ENCODE measurements around the gene CCDC40. TPM values are rescaled to one million over a fixed set of nuclear protein-coding genes. Genes with fewer than 3 reads are reported as not detected.

CCDC40 gene
- total and polyA plus RNA-seq, 2 of the 13 experiments (the other 11 are each of a cell fraction or from before 2014, with no cell fraction given), result 4.1 to 5.5 TPM

DNA sequence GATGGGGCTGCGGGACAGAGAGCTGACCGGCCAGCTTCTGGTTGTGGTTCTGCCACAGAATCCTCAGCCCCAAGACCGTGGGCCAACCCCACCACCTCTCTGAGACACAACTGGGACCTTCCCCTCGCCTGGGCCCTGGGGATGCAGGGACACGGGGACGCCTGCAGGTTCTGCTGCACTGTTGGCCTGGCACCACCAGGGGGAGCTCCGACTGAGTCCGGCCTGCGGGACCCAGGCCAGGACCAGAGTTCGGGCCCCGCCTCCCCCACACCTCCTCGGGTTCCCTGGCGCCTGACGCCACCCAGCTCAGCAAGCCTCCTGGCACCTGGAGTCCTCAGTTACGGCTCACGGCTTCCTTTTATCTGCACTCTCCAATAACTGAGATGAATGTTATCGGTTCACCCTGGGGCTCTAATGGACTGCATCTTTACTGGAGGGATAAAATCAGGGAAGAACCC is 28.0 kb upstream of the CCDC40 start (continued):
- TF ChIP-seq, protein P1, sequence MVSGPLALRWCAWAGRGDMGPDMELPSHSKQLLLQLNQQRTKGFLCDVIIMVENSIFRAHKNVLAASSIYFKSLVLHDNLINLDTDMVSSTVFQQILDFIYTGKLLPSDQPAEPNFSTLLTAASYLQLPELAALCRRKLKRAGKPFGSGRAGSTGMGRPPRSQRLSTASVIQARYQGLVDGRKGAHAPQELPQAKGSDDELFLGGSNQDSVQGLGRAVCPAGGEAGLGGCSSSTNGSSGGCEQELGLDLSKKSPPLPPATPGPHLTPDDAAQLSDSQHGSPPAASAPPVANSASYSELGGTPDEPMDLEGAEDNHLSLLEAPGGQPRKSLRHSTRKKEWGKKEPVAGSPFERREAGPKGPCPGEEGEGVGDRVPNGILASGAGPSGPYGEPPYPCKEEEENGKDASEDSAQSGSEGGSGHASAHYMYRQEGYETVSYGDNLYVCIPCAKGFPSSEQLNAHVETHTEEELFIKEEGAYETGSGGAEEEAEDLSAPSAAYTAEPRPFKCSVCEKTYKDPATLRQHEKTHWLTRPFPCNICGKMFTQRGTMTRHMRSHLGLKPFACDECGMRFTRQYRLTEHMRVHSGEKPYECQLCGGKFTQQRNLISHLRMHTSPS (CRISPR knock-in tag; IDR thresholded peaks at IDR 0.05; ENCODE audit: low read depth), result no peak
- peak; percentile 87; the same call in 1 of the 2 replicates for TF ChIP-seq REPIN1 (CRISPR knock-in tag; IDR thresholded peaks at IDR 0.05; ENCODE audit: borderline replicate concordance, low read depth)
- no peak for TF ChIP-seq ZFAT (CRISPR knock-in tag; conservative IDR thresholded peaks at IDR 0.05)
- peak; percentile 70 for TF ChIP-seq HDAC1 (CRISPR knock-in tag; IDR thresholded peaks at IDR 0.05)
- TF ChIP-seq, protein P2, sequence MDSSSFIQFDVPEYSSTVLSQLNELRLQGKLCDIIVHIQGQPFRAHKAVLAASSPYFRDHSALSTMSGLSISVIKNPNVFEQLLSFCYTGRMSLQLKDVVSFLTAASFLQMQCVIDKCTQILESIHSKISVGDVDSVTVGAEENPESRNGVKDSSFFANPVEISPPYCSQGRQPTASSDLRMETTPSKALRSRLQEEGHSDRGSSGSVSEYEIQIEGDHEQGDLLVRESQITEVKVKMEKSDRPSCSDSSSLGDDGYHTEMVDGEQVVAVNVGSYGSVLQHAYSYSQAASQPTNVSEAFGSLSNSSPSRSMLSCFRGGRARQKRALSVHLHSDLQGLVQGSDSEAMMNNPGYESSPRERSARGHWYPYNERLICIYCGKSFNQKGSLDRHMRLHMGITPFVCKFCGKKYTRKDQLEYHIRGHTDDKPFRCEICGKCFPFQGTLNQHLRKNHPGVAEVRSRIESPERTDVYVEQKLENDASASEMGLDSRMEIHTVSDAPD (CRISPR knock-in tag; IDR thresholded peaks at IDR 0.05), result 0 out of 2 replicates have a peak, but pooled peaks have one; percentile 59
- TF ChIP-seq MAZ (IDR thresholded peaks at IDR 0.05; ENCODE audit: borderline replicate concordance, low read depth, low read length), result peak; percentile 62; the same call in 1 of the 2 replicates
- peak; percentile 78 for TF ChIP-seq MAZ (CRISPR knock-in tag; IDR thresholded peaks at IDR 0.05; ENCODE audit: low read depth)
- TF ChIP-seq YEATS2 (CRISPR knock-in tag; IDR thresholded peaks at IDR 0.05; ENCODE audit: borderline replicate concordance), result peak; percentile 55; the same call in 1 of the 2 replicates
- peak; percentile 48; the same call in 1 of the 2 replicates for TF ChIP-seq SP4 (CRISPR knock-in tag; IDR thresholded peaks at IDR 0.05)
- TF ChIP-seq RORA (CRISPR knock-in tag; IDR thresholded peaks at IDR 0.05), result no peak
- no peak for TF ChIP-seq HDAC6 (IDR thresholded peaks at IDR 0.05; ENCODE audit: low read depth, low read length)
- TF ChIP-seq YY1 (IDR thresholded peaks at IDR 0.05; ENCODE audit: insufficient read depth, insufficient replicate concordance, low read depth, low read length), result peak; percentile 54
- no peak for TF ChIP-seq PHB2 (IDR thresholded peaks at IDR 0.05; ENCODE audit: partially characterized antibody)
- TF ChIP-seq ZC3H13 (CRISPR knock-in tag; IDR thresholded peaks at IDR 0.05), result peak; percentile 15; the same call in 1 of the 2 replicates
- TF ChIP-seq, protein P3, sequence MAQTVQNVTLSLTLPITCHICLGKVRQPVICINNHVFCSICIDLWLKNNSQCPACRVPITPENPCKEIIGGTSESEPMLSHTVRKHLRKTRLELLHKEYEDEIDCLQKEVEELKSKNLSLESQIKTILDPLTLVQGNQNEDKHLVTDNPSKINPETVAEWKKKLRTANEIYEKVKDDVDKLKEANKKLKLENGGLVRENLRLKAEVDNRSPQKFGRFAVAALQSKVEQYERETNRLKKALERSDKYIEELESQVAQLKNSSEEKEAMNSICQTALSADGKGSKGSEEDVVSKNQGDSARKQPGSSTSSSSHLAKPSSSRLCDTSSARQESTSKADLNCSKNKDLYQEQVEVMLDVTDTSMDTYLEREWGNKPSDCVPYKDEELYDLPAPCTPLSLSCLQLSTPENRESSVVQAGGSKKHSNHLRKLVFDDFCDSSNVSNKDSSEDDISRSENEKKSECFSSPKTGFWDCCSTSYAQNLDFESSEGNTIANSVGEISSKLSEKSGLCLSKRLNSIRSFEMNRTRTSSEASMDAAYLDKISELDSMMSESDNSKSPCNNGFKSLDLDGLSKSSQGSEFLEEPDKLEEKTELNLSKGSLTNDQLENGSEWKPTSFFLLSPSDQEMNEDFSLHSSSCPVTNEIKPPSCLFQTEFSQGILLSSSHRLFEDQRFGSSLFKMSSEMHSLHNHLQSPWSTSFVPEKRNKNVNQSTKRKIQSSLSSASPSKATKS (CRISPR knock-in tag; IDR thresholded peaks at IDR 0.05), result no peak
- TF ChIP-seq SMARCE1 (IDR thresholded peaks at IDR 0.05; ENCODE audit: borderline replicate concordance), result no peak
- no peak for TF ChIP-seq POLR2AphosphoS2 (IDR thresholded peaks at IDR 0.05; ENCODE audit: low read depth, low read length)
- TF ChIP-seq, protein P4, sequence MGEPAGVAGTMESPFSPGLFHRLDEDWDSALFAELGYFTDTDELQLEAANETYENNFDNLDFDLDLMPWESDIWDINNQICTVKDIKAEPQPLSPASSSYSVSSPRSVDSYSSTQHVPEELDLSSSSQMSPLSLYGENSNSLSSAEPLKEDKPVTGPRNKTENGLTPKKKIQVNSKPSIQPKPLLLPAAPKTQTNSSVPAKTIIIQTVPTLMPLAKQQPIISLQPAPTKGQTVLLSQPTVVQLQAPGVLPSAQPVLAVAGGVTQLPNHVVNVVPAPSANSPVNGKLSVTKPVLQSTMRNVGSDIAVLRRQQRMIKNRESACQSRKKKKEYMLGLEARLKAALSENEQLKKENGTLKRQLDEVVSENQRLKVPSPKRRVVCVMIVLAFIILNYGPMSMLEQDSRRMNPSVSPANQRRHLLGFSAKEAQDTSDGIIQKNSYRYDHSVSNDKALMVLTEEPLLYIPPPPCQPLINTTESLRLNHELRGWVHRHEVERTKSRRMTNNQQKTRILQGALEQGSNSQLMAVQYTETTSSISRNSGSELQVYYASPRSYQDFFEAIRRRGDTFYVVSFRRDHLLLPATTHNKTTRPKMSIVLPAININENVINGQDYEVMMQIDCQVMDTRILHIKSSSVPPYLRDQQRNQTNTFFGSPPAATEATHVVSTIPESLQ (CRISPR knock-in tag; conservative IDR thresholded peaks at IDR 0.05), result no peak
- TF ChIP-seq KLF16 (CRISPR knock-in tag; IDR thresholded peaks at IDR 0.05), result peak in 1 of 2 experiments; percentile 82; a peak in 2 of 4 replicates
- peak; percentile 51; the same call in 1 of the 2 replicates for TF ChIP-seq ZNF441 (CRISPR knock-in tag; IDR thresholded peaks at IDR 0.05; ENCODE audit: borderline replicate concordance)
- TF ChIP-seq, protein P5, sequence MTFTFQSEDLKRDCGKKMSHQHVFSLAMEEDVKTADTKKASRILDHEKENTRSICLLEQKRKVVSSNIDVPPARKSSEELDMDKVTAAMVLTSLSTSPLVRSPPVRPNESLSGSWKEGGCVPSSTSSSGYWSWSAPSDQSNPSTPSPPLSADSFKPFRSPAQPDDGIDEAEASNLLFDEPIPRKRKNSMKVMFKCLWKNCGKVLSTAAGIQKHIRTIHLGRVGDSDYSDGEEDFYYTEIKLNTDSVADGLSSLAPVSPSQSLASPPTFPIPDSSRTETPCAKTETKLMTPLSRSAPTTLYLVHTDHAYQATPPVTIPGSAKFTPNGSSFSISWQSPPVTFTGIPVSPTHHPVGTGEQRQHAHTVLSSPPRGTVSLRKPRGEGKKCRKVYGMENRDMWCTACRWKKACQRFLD (CRISPR knock-in tag; IDR thresholded peaks at IDR 0.05; ENCODE audit: borderline replicate concordance), result no peak
- TF ChIP-seq NBN (conservative IDR thresholded peaks at IDR 0.05), result no peak
